T-cell (primary cell): ENCODE data around the gene PLBD2. TPM values are rescaled to one million over a fixed set of nuclear protein-coding genes. Genes with fewer than 3 reads are reported as not detected.

Source experiments
- ATAC-seq, 4 experiments: fragments of 200-7000 bp in 3 of 4; fragments of 150-1000 bp in 1 of 4; cut with Tn5 transposase; replicated peaks in 1 of 4; 1 replicate in 3 of 4; 2 replicates in 1 of 4; pipeline ENCODE4 v1.10.0; 2021; ENCODE audit warnings: moderate library complexity in 3 of 4, mild to moderate bottlenecking in 2 of 4, moderate number of reproducible peaks in 1 of 4
- CTCF ChIA-PET, 2 donors: fragments of 300-600 bp; sonication (Branson Sonifier 250); formaldehyde crosslinking; loops; one replicate each; lab custom pipeline; 2022; ENCODE audit warnings: antibody characterized with exemption in 2 of 2; lab: Charles Lee
- POLR2A ChIA-PET, 2 donors: fragments of 300-600 bp; sonication (Branson Sonifier 250); formaldehyde crosslinking; loops; one replicate each; lab custom pipeline; 2022; ENCODE audit warnings: antibody characterized with exemption in 2 of 2; lab: Charles Lee
- DNase-seq, 35 experiments: peaks; one replicate each; pipeline versions ENCODE4 v3.0.0 to v3.0.0-alpha.2; 2013 to 2023
- H3K27ac ChIP-seq: one replicate; pipeline ENCODE4 v1.5.1; 2013; ENCODE audit warnings: low read length
- H3K27me3 ChIP-seq, 2 experiments: replicated peaks in 1 of 2; 1 replicate in 1 of 2; 2 replicates in 1 of 2; pipeline versions ENCODE4 v1.6.1 to v1.7.0; 2013; ENCODE audit warnings: low read length in 1 of 2, mixed read lengths in 1 of 2; ENCODE audit not compliant: control insufficient read depth in 2 of 2, insufficient read depth in 2 of 2; ENCODE audit errors: extremely low read depth in 1 of 2
- H3K36me3 ChIP-seq, 2 donors: 1 replicate in 1 of 2; 2 replicates in 1 of 2; pipeline versions ENCODE4 v1.6.1 to v1.7.0; 2013; ENCODE audit warnings: low read length in 1 of 2; ENCODE audit not compliant: control insufficient read depth in 2 of 2, insufficient read depth in 1 of 2; ENCODE audit errors: extremely low read depth in 1 of 2
- H3K4me1 ChIP-seq, 2 experiments: 1 replicate in 1 of 2; 2 replicates in 1 of 2; pipeline versions ENCODE4 v1.6.1 to v1.7.0; 2013; ENCODE audit warnings: low read length in 2 of 2, mixed read lengths in 1 of 2; ENCODE audit not compliant: insufficient read depth in 2 of 2, control insufficient read depth in 1 of 2; ENCODE audit errors: extremely low read depth in 1 of 2
- H3K4me3 ChIP-seq, 2 donors: 1 replicate in 1 of 2; 2 replicates in 1 of 2; pipeline versions ENCODE4 v1.5.1 to v1.7.0; 2013; ENCODE audit warnings: mild to moderate bottlenecking in 2 of 2, low read length in 1 of 2, moderate library complexity in 1 of 2; ENCODE audit not compliant: control insufficient read depth in 1 of 2; ENCODE audit errors: extremely low read depth in 1 of 2
- H3K9me3 ChIP-seq: 2 replicates; pipeline ENCODE4 v1.7.0; 2013
- H3K27ac Mint-ChIP-seq, 2 donors: one replicate each; pipeline ENCODE4 v1.8.0; 2020 to 2021; ENCODE audit warnings: mild to moderate bottlenecking in 2 of 2, mixed read lengths in 2 of 2
- H3K27me3 Mint-ChIP-seq, 2 donors: one replicate each; pipeline ENCODE4 v1.8.0; 2021 to 2022; ENCODE audit warnings: mixed read lengths in 2 of 2
- H3K36me3 Mint-ChIP-seq: one replicate; pipeline ENCODE4 v1.8.0; 2021; ENCODE audit warnings: mixed read lengths
- H3K4me1 Mint-ChIP-seq, 3 donors: one replicate each; pipeline ENCODE4 v1.8.0; 2020 to 2022; ENCODE audit warnings: mixed read lengths in 3 of 3, mild to moderate bottlenecking in 1 of 3
- H3K4me3 Mint-ChIP-seq, 3 donors: one replicate each; pipeline ENCODE4 v1.8.0; 2020 to 2022; ENCODE audit warnings: mild to moderate bottlenecking in 3 of 3, mixed read lengths in 3 of 3, moderate library complexity in 3 of 3
- H3K9me3 Mint-ChIP-seq, 3 donors: one replicate each; pipeline ENCODE4 v1.8.0; 2020 to 2022; ENCODE audit warnings: mixed read lengths in 3 of 3
- WGBS: methylation state at CpG from one replicate; pipeline ENCODE4 v1.1.5; 2013; ENCODE audit warnings: missing lambda C conversion rate; ENCODE audit not compliant: insufficient coverage; 5-methylcytosine and 5-hydroxymethylcytosine counted together
- total RNA-seq, 35 experiments: library from RNA in 6 of 35; stranded (reverse) in 6 of 35; fragments of 120-200 nt in 1 of 35; gene quantifications; one replicate each; pipeline versions ENCODE4 v1.2.1 to v1.2.4 and lab custom pipeline; 2013 to 2026

Gene PLBD2
- total RNA-seq, 5 donors from 2014 or later (not counting 1 experiment from before 2014, with no cell fraction given), result 14.1 to 19.0 (median 15.1) TPM

GRCh38 chr12:113418213-113418879, 60.0 kb downstream of the PLBD2 start:
- Mint-ChIP-seq H3K4me3 (no peak overlapping the region), H3K4me1 (peaks cover 0 to 4% (median 0%) of the 10 kb centered on the region in 3 donors), H3K9me3 (no peaks in the 10 kb centered on the region), H3K36me3 (no peaks in the 10 kb centered on the region), H3K27ac (no peak overlapping the region), H3K27me3 (peaks cover 6 to 21% of the 10 kb centered on the region in 2 donors)
- DNase-seq (no peak), ATAC-seq (no peak)
- CTCF ChIA-PET, result no interaction called here
- H3K4me3 ChIP-seq, result no peak overlapping the region
- no peak overlapping the region for H3K27ac ChIP-seq
- peaks cover 0 to 3% of the 10 kb centered on the region in 2 experiments for H3K4me1 ChIP-seq
- no peaks in the 10 kb centered on the region for H3K9me3 ChIP-seq
- no peaks in the 10 kb centered on the region for H3K36me3 ChIP-seq
- peaks cover 0 to 45% of the 10 kb centered on the region in 2 experiments for H3K27me3 ChIP-seq
- POLR2A ChIA-PET, result no interaction called here
- WGBS, result 69% methylated on average over 8 of the region's 13 CpGs

- Histone ChIP-seq H3K9me3 (no peaks in the 10 kb centered on the region), H3K4me3 (no peak overlapping the region), H3K27me3 (peaks cover 0 to 32% of the 10 kb centered on the region in 2 experiments), H3K27ac (no peak overlapping the region), H3K4me1 (peaks cover 0 to 3% of the 10 kb centered on the region in 2 experiments), H3K36me3 (no peaks in the 10 kb centered on the region)
- CTCF ChIA-PET, result no interaction called here
- ATAC-seq, result no peak
- H3K27ac Mint-ChIP-seq, result no peak overlapping the region
- H3K9me3 Mint-ChIP-seq, result no peaks in the 10 kb centered on the region
- no peaks in the 10 kb centered on the region for H3K36me3 Mint-ChIP-seq
- whole genome bisulfite sequencing, result 83% methylated on average over 2 of the region's 2 CpGs
- no peak for DNase-seq
- POLR2A ChIA-PET, result no interaction called here
- H3K4me1 Mint-ChIP-seq, result peaks cover 0 to 4% (median 0%) of the 10 kb centered on the region in 3 donors
- no peak overlapping the region for H3K4me3 Mint-ChIP-seq
- peaks cover 0 to 20% of the 10 kb centered on the region in 2 donors for H3K27me3 Mint-ChIP-seq
These were observed 62.7 kb downstream of the PLBD2 start for GRCh38 chr12:113420996-113421595.

GRCh38 chr12:113422030-113422885, 63.9 kb downstream of the PLBD2 start, which contains the start of gene SDSL:
SDSL (plus strand) TSS chr12:113422380; CDS start chr12:113427983, 5,603 bp downstream.
- H3K27ac ChIP-seq, result no peak within 1 kb of the TSS
- 23% methylated on average over 9 of the region's 13 CpGs for WGBS

GRCh38 chr12:113422886-113423669, 64.7 kb downstream of the PLBD2 start:
- Mint-ChIP-seq H3K27me3 (peaks cover 0 to 23% of the 10 kb centered on the region in 2 donors), H3K9me3 (no peaks in the 10 kb centered on the region), H3K27ac (no peak overlapping the region), H3K4me3 (no peak overlapping the region), H3K4me1 (peaks cover 0 to 4% (median 0%) of the 10 kb centered on the region in 3 donors), H3K36me3 (no peaks in the 10 kb centered on the region)
- CTCF ChIA-PET, result no interaction called here
- Histone ChIP-seq H3K27ac (no peak overlapping the region), H3K27me3 (peaks cover 0 to 37% of the 10 kb centered on the region in 2 experiments), H3K4me3 (no peak overlapping the region), H3K4me1 (peaks cover 0 to 3% of the 10 kb centered on the region in 2 experiments), H3K9me3 (no peaks in the 10 kb centered on the region), H3K36me3 (no peaks in the 10 kb centered on the region)
- POLR2A ChIA-PET, result no interaction called here
- DNase-seq (no peak), ATAC-seq (no peak)
- WGBS, result 90% methylated on average over 3 of the region's 6 CpGs

More at GRCh38 chr12:113422030-113422885, 63.9 kb downstream of the PLBD2 start, which contains the start of gene SDSL:
- ATAC-seq (peak in 2 of 4 experiments; percentile 13 to 43), DNase-seq (peak in 1 of 35 experiments; percentile 29)
- POLR2A ChIA-PET, result no interaction called here
- no peak within 1 kb of the TSS for H3K4me3 Mint-ChIP-seq
- H3K4me1 Mint-ChIP-seq, result peaks cover 0 to 4% (median 0%) of the 10 kb centered on the region in 3 donors
- H3K4me1 ChIP-seq, result peaks cover 0 to 3% of the 10 kb centered on the region in 2 experiments
- H3K36me3 Mint-ChIP-seq, result no peaks in the 10 kb centered on the region
- peaks cover 0 to 24% of the 10 kb centered on the region in 2 donors for H3K27me3 Mint-ChIP-seq
- no peaks in the 10 kb centered on the region for H3K9me3 Mint-ChIP-seq
- H3K27me3 ChIP-seq, result peaks cover 0 to 35% of the 10 kb centered on the region in 2 experiments
- H3K4me3 ChIP-seq, result no peak within 1 kb of the TSS
- CTCF ChIA-PET, result no interaction called here
- no peak within 1 kb of the TSS for H3K27ac Mint-ChIP-seq
- H3K36me3 ChIP-seq, result no peaks in the 10 kb centered on the region
- H3K9me3 ChIP-seq, result no peaks in the 10 kb centered on the region

DNA sequence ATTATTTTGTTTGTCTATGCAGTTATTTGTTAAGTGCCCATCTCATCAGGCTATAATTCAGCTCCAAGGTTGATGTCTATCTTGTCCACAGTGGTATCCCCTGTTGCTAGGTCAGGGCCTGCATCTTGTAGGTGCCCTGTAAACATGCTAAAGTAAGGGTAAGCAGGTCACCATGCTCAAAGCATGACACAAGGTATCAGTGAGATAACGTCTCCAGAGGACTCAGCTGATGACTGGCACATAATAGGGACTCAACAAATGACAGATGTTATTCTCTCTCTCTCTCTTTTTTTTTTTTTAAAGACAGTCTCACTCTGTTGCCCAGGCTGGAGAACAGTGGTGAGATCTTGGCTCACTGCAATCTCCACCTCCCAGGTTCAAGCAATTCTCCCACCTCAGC, 66.1 kb downstream of the PLBD2 start:
- Mint-ChIP-seq H3K27me3 (peaks cover 0 to 26% of the 10 kb centered on the region in 2 donors), H3K27ac (no peak overlapping the region), H3K9me3 (no peaks in the 10 kb centered on the region), H3K36me3 (no peaks in the 10 kb centered on the region), H3K4me1 (peaks cover 0 to 4% (median 0%) of the 10 kb centered on the region in 3 donors), H3K4me3 (no peak overlapping the region)
- ChIA-PET POLR2A (no interaction called here), CTCF (interaction anchor here (1.2 to 1.3 kb wide), 2 partner anchors 14 to 431 kb away, joined by 3 read pairs; no protein-coding TSS in a partner anchor)
- DNase-seq (no peak), ATAC-seq (no peak)
- Histone ChIP-seq H3K4me3 (no peak overlapping the region), H3K27me3 (peaks cover 0 to 36% of the 10 kb centered on the region in 2 experiments), H3K36me3 (no peaks in the 10 kb centered on the region), H3K9me3 (no peaks in the 10 kb centered on the region), H3K4me1 (peaks cover 0 to 3% of the 10 kb centered on the region in 2 experiments), H3K27ac (no peak overlapping the region)
- no CpG with 5 or more reads among the region's 1 CpG for WGBS
